HG02852 (cell line): Measurements from ENCODE around the gene CCDC14.
"Not testable (repeated sequence)": the region's sequence is repeated elsewhere in the genome, so short reads cannot be mapped to it uniquely, and the experiment has no call there.

Experiments
- ATAC-seq: cut with Tn5 transposase; IDR thresholded peaks from one replicate; pipeline ENCODE4 v1.9.1; 2021; ENCODE audit warnings: mild to moderate bottlenecking, moderate library complexity; ENCODE audit not compliant: unreplicated experiment

Gene CCDC14

DNA sequence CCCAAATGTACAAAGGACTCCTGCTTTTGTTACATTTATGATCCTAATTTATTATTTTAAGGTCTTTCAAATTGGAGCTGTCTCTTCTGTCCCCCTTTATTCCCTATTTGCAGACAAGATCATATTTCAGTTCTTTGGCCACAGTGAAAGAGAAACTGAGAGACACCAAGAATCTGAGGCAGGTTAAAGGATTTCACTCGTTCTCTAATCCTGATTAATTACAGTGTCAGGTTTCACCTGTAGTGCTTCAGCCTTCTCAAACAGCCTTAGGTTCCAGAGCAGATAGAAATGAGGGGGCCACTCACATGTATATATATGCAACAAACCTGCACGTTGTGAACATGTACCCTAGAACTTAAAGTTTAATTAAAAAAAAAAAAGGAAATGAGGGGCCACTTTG lies 6.2 kb upstream of the CCDC14 start:
- not testable (repeated sequence) for ATAC-seq

DNA sequence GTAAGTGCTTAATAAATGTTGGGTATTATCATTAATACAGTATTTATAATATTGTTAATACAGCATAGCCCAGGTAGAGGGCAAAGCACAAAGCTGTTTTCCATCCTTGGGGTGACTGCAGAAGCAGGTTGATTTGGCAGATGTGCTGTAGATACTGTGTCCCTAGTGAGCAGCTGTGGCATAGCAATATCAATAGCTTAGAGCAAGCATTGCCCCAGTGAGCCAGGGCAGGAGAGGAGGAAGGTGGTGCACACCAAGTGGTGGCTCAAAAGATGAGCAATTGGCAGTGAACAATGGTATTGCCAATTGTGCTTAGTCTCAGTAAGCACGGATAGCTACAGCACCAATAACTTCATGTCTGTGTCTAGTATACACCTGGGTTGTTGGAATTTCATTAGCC lies 5.8 kb upstream of the CCDC14 start:
- ATAC-seq = not testable (repeated sequence)

DNA sequence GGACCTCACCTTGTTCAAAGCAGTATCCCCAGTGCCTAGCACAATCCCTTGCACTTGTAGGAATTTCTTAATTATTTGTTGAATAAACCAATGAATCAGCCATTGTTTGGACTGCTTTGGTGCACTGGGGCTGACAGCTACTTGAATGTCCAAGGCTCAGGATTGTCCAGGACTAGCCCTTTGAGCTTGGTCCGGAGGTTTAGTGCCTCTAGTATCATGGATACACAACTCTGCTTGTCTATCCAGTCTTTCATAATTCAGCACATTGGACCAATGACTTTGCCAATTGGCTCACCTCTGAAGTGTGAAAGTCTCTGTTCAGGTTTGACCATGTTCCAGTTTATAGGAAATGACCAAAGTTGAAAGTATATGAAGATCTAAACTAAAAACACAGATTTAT lies 3.8 kb upstream of the CCDC14 start:
- ATAC-seq = not testable (repeated sequence)

DNA sequence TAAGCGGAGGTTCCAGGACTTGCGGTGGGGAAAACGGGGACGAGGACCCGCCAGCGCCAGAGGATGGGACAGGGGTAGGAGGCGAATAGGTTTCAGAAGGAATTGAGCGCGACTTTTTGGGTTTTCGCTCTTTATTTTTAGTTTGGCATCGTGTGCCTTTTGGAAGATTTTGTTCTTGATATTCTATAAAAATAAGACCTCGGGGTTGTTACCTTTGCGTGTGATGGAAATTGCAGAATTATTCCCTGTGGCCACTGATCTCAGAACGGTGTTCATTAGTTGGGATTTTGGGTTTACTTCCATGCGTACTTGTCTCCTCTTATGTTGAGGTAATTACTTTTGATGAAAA lies 453 bp upstream of the CCDC14 start:
- no peak for ATAC-seq

DNA sequence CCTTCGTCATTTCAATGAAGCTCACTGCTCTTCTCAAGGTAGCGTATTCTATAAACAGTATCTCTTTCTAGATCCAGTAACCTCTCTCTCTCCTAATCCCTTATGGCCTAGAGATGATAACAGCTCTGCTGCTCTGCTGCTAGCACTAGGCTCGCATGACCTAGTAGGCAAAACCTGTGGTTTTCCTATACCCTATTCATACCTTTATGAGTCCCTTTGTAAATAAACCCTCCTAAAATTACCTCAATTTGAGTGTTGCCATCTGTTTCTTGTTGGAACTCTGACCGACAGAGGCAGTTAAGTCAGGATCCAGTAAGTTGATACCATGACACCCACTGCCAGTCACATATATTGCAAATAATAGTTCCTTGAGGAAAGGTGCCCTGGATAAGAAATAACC lies 7.3 kb downstream of the CCDC14 start:
- peak; percentile 83 for ATAC-seq

DNA sequence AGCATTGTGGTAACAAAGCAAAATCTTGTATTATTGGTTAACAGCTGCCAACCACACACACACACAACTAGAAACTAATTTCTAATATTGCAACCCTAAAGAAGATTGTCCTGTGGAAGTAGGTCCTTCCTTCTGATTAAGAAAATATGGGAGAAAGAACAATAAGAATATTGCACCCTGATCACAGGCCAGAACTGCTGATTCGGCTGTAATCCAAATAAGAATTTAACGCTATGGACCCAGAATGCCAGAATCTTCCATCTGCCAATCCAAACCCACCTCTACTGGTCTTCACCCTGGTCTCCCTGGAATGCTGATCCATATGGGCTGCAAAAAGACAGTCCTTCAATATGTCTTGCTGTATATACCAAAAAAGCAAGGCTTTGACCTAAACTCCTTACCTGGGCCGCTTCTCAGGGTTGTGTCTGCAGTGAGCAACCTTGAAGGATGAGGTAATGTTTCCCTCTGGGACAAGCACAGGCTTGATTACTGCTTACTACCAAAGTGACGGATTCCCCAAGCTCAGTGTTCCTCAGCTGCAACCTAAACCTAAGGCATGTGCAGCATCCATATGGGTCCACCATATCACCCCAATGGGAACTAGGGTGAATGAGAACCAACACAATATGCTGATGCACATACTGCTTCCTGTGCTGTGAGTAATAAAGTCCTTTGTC lies 8.0 kb downstream of the CCDC14 start:
- no peak for ATAC-seq

DNA sequence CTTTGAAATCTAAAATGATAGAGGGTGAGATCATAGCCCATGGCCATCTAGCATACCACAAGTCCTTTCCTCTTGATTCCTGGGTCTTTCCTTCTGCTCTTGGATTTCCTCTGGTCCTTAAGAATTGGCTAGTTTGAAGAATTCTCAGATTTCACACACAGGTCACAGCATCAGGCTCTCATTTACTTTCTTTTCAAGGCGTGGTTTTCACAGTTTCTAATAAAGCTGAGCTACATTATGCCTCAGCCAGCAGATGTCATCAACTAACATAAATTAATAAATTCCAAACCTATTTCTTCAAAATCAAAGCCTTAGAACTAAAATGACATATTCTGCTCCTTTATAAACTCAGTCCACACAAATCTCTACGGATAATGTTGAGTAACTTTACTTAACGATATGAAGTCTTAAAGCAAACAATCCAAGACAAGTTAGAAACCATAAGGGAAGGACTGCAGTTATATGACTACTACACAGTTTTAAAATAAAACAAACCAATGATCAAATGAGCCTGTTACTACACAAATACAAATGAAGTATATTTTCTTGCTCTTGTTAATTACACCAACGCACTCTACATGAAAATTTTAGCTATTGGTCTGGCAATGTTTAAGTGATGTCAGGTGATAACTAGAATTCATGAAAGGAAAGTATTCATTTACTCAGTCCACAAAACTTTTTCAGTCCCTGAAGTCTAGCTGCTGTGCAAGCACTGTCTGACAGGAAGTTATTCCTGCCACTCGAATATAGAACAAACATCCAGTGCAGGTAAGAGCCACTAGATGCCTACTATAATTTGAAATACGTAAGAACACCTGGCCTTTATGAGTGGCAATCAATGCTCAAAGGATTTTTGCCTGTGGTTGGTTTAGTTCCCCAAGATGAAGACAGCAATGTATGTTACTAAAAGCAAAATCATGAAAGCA lies 9.2 kb downstream of the CCDC14 start:
- ATAC-seq = no peak

DNA sequence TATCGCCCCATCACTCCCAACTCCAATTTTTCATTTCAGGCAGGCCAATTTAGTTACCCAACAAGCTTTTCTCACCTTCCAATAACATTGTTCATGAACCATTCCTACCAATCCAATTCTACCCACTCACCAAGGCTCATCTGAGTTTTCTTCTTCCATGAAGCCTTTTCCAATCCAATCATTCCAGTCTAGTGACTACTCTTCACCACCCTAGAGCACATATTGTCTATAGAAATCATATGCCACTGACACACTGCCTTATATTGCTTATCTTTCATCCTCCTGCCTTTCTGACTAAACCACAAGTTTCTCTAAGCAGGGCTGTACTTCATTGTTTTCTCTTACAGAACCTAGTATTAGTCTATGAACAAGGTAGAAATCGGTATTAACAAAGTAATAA lies 11.4 kb downstream of the CCDC14 start:
- no peak for ATAC-seq

DNA sequence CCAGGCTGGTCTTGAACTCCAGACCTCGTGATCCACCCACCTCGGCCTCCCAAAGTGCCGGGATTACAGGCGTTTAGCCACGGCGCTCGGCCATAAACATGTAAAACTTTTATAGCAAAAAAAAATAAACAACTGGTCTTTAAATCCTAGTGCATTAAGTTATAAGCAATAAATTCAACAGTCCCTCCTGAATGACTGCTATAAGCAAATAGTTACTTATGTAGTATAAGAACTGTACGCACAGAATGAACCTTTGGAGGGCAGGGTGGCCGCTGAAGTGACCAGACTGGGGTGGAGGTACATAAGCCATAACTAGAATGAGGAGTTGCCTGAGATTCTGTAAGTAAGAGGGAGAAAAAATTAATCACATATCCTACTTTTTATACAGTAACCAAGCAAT lies 12.6 kb downstream of the CCDC14 start:
- no peak for ATAC-seq

DNA sequence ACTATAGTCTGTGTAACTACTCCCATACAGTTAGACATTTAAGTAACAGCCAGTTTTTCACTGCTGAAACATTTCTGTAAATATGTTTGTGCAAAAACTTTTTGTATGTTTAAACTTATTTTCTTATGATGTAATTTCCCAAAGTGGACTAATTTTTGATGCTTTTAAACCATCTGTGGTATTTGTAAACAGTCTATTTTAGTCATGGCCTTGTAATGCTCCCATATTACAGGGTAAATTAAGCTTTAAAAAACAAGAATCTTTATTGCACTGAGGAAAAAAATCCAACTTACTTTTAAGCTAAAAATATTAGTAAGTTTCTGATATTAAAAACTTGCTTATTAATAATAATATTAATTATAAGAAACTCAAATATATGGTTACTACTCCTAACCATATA lies 13.5 kb downstream of the CCDC14 start:
- ATAC-seq = no peak

DNA sequence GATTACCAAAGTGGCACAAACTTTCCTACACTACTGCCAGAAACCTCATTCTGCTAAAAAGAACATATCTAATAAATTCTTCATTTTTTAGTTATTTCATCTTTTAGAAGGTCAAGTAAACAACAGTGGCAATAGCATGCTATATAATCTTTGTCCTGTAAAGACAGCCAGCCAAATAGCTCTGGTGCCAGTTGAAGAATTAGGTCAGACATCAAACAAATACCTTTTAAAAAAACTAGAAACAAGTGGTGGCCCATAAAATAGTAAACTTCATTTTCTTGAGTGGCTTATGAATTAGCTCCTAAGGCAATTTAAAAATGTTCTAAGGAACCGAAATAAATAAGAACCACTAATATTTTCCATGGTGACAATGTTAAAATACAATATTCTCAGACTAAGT lies 19.5 kb downstream of the CCDC14 start:
- ATAC-seq = no peak

DNA sequence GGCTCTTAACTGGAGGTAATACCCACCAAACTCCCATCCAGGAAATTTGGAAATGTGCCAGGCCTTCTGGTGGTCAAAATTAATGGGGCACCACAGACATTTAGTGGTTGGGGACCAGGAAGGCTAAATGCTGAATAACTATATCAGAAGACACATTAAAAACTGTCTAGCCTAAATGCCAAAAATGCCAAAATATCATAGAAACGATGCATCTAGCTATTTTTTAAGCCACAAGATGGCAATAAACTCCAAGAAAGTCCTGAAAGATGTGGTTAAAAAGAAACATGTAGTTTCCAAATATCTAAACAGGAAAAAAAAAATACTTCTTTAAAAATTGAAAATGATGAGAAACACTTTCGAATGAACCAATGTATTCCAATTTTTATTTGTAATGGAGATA lies 19.9 kb downstream of the CCDC14 start:
- ATAC-seq = no peak

DNA sequence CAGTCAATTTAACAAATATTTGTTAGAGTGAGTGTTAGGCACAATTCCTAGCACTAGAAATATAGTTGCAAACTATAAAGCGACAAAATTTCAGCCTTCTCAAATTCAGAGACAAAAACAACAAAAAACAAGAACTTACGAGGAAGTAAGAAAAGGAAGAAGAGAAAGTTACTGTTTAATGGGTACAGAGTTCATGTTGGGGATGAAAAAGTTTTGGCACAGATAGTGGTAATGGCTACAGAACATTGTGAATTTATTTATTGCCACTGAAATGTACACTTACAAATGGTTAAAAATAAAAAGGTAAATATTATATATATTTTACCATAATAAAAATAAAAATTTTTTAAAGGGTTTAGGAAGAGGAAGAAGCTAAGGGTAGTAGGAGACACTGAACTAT lies 21.3 kb downstream of the CCDC14 start:
- no peak for ATAC-seq

DNA sequence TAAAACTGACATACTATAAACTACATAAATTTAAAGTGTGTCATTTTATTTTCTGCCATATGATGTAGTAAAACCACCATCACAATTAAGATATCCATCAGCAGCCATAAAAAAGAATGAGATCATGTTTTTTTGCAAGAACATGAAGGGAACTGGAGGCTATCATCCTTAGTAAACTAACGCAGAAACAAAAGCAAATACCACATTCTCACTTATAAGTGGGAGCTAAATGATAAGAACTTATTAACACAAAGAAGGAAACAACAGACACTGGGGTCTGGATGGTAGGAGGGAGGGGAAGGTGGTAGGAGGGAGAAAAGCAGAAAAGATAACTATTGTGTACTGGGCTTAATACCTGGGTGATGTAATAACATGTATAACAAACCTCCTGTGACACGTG lies 24.6 kb downstream of the CCDC14 start:
- no peak for ATAC-seq

DNA sequence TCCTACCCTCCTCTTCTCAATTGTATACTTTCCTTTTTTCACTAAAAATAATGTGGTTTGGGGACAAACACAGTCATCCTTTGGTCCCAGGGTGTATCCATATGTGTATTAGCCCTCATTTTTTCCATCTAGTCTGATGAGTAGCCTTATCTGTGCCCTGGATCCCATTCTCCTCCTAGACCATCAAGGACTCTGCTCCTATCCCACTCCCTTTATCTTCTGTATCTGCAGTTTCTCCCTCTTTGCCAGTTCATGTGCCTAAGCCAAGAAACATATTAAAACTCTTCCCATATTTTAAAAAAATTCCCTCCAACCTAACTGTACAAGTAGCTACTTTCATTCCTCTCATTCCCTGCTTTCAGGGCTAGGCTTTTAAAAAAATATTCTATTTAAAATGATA lies 25.2 kb downstream of the CCDC14 start:
- no peak for ATAC-seq

DNA sequence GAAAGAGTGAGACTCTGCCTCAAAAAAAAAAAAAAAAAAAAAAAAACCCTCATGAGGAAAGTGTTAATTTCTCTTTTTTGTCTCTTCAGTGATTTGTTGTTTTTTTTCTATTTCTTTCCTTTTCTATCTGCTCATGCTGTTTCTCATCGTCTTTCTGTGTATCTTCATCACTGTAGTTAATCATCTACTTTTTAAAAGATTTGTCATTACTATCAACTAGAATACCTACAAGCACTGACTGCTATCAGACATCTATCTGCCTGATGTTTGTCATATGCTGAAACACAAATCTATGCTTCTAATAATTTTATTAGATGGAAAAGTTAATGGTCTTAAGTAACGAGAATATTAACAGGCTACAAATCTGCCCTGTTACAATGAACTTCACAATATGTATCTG lies 26.8 kb downstream of the CCDC14 start:
- no peak for ATAC-seq

DNA sequence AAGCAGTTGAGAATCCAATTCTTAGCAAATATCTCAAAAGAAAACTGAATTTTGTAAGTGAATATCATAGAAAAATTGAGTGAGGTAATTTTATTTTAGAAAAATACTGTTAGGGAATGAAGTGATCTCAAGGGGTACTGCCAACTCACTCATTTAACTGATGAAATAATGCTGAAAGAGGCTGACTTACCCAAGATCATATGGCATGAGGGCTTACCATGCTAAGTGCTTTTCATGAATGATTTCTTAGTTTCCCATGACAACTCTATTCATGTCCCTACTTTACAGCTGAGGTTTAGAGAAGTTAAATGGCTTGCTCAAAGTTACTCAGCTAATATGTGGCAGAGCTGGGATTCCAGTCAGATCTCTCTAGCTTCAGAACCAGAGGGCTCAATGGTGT lies 30.6 kb downstream of the CCDC14 start:
- ATAC-seq = no peak

DNA sequence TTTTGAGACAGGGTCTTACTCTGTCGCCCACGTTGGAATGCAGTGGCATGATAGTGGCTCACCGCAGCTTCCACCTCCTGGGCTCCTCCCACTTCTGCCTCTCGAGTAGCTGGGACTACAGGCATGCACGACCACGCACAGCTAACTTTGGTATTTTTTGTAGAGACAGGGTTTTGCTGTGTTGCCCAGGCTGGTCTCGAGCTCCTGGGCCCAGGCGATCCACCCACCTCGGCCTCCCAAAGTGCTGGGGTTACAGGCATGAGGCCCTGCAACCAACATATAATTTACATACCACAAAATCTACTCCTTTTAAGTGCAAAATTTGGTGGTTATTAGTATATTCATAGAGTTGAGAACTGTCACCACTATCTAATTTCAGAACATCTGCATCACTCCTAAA lies 31.7 kb downstream of the CCDC14 start:
- no peak for ATAC-seq

DNA sequence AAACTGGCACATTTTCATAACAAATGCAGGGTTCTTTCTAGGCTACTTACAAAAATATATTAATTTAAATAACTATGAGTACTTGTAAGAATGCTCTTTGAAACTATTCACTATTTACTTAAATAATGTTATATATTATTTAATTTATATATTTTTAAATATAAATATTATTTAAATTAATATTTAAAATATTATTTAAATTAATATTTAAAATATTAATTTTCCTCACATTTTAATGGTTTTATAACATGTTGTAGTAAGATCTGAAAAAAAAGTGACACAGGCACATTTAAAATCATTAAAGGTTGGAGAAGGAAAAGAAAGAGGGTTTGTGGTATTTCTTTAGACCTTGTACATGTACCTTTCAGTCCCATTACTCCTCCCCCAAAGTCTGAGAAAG lies 34.6 kb downstream of the CCDC14 start:
- ATAC-seq = no peak

DNA sequence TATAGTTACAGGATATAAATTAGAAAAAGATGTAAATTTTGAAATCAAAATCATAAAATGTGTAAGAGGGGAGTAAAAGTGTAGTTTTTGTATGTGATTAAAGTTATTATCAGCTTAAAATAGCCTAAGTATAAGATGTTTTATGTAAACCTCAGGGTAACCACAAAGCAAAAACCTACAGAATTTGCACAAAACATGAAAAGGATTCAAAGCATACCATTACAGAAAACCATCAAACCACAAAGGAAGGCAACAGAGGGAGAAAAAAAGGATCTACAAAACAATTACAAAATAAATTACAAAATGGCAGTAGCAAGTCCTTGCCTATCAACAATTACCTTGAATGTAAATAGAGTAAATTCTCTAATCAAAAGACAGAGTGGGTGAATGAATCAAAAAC lies 40.2 kb downstream of the CCDC14 start:
- no peak for ATAC-seq

DNA sequence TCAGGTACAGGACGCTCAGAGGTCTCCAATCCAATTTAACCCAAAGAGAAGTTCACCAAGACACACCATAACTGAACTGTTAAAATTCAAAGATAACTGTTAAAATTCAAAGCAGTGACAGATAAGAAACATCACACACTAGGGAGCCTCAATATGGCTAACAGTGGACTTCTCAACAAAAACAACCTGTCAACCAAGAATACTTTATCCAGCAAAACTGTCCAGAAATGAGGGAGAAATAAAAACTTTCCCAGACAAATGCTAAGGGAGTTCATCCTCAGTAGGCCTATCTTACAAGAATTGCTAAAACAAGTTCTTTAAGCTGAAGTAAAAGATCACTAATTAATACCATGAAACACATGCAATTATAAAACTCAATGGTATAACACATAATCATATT lies 40.6 kb downstream of the CCDC14 start:
- no peak for ATAC-seq

DNA sequence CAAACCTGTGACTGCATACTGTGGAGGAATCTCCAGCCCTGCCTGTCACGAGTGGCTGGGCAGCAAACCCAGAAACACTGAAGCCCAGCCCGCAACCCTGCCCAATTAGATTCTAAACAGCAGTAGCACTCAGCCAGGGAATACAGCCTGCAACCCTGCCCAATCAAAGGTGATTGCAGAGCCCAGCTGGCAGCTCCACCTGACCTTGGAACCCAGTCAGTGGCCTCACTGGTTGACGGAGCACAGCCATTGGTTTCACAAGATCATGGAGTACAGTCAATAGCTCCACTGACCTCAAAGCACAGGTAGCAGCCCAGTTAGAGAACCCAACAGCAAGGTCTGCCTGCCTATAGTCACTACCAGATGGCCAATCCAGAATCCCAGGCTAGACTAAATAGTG lies 41.7 kb downstream of the CCDC14 start:
- no peak for ATAC-seq

DNA sequence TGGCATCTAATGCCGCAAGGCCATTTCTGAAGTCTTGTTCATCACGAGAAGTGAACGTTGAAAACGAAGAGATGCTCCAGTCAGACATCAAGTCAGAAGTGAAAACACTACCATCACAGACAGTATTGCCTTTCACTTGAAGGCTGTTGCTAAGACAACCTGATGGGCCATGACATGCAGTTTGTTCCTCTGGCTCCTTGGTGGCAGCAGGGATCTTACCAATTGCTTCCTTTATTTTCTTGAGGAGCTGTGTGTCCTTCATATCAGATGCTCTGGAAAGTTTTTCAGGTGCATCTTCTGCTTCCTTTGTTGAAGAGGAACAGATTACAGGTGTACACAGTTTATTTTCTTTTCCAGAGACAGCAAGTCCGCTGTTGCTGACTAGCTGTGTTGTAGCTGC lies 46.2 kb downstream of the CCDC14 start:
- no peak for ATAC-seq
